HepG2 (cell line): Measurements from ENCODE around the gene SETD1B. TPM values are rescaled to one million over a fixed set of nuclear protein-coding genes. Genes with fewer than 3 reads are reported as not detected.

Experiments used
- ATF6 ChIP-seq: sonication (generic); formaldehyde crosslinking; conservative IDR thresholded peaks from 2 replicates; pipeline ENCODE4 v1.4.0; 2020; ENCODE audit warnings: missing genetic modification reagents
- CEBPG ChIP-seq: IDR thresholded peaks from 2 replicates; pipeline ENCODE4 v1.6.1; 2016
- HDAC1 ChIP-seq: sonication (generic); formaldehyde crosslinking; IDR thresholded peaks from 2 replicates; pipeline ENCODE4 v1.5.1; 2020; ENCODE audit warnings: mild to moderate bottlenecking, missing genetic modification reagents
- HDAC6 ChIP-seq: fragments of 200-600 bp; sonication (generic); IDR thresholded peaks from 2 replicates; pipeline ENCODE4 v1.7.0; 2017; ENCODE audit warnings: mild to moderate bottlenecking, antibody characterized with exemption, low read length, low read depth
- HNRNPK ChIP-seq: fragments of 200-400 bp; formaldehyde crosslinking; IDR thresholded peaks from 2 replicates; pipeline ENCODE4 v1.6.1; 2018; ENCODE audit warnings: low read length, low read depth, moderate library complexity, mild to moderate bottlenecking; ENCODE audit not compliant: poor library complexity, severe bottlenecking
- IKZF1 ChIP-seq: fragments of 450-650 bp; IDR thresholded peaks from 2 replicates; pipeline ENCODE4 v1.7.1; 2016
- KDM5A ChIP-seq: fragments of 200-600 bp; sonication (generic); IDR thresholded peaks from 2 replicates; pipeline ENCODE4 v1.7.0; 2018; ENCODE audit warnings: antibody characterized with exemption, mild to moderate bottlenecking, low read length, borderline replicate concordance
- LRRFIP1 ChIP-seq: sonication (generic); formaldehyde crosslinking; conservative IDR thresholded peaks from 2 replicates; pipeline ENCODE4 v1.4.0; 2020; ENCODE audit warnings: missing genetic modification reagents
- MAFG ChIP-seq: sonication (generic); formaldehyde crosslinking; IDR thresholded peaks from 2 replicates; pipeline ENCODE4 v1.5.1; 2020; ENCODE audit warnings: mild to moderate bottlenecking, missing genetic modification reagents
- NONO ChIP-seq, 2 experiments: fragments of 450-650 bp in 1 of 2; sonication (generic) in 1 of 2; formaldehyde crosslinking in 1 of 2; IDR thresholded peaks in 1 of 2; conservative IDR thresholded peaks in 1 of 2; 2 replicates each; pipeline versions ENCODE4 v1.6.1 to v1.8.0; 2017 to 2022; ENCODE audit warnings: mild to moderate bottlenecking in 1 of 2, missing genetic modification reagents in 1 of 2, moderate library complexity in 1 of 2
- PBX2 ChIP-seq: IDR thresholded peaks from 2 replicates; pipeline ENCODE4 v1.6.1; 2016; ENCODE audit warnings: control low read depth
- SNAPC2 ChIP-seq: sonication (generic); formaldehyde crosslinking; IDR thresholded peaks from 2 replicates; pipeline ENCODE4 v1.8.1; 2022; ENCODE audit warnings: mild to moderate bottlenecking, missing genetic modification reagents
- SOX5 ChIP-seq: IDR thresholded peaks from 2 replicates; pipeline ENCODE4 v1.6.1; 2016; ENCODE audit warnings: borderline replicate concordance
- THAP11 ChIP-seq: IDR thresholded peaks from 2 replicates; pipeline ENCODE4 v1.6.1; 2016; ENCODE audit warnings: missing biosample characterization, missing genetic modification reagents
- YEATS2 ChIP-seq: sonication (generic); formaldehyde crosslinking; IDR thresholded peaks from 2 replicates; pipeline ENCODE4 v1.4.0; 2020; ENCODE audit warnings: missing genetic modification reagents, borderline replicate concordance
- YEATS4 ChIP-seq: sonication (generic); formaldehyde crosslinking; IDR thresholded peaks from 2 replicates; pipeline ENCODE4 v1.4.0; 2020; ENCODE audit warnings: missing genetic modification reagents, borderline replicate concordance
- ZNF256 ChIP-seq: sonication (generic); formaldehyde crosslinking; conservative IDR thresholded peaks from 2 replicates; pipeline ENCODE4 v1.4.0; 2020; ENCODE audit warnings: missing genetic modification reagents
- ZNF33A ChIP-seq: sonication (generic); formaldehyde crosslinking; IDR thresholded peaks from 2 replicates; pipeline ENCODE4 v1.5.1; 2020; ENCODE audit warnings: missing genetic modification reagents, mild to moderate bottlenecking, moderate library complexity, borderline replicate concordance
- ZNF530 ChIP-seq: sonication (generic); formaldehyde crosslinking; IDR thresholded peaks from 2 replicates; pipeline ENCODE4 v1.5.0; 2020; ENCODE audit warnings: low read depth, mild to moderate bottlenecking, missing genetic modification reagents
- ZNF570 ChIP-seq: sonication (generic); formaldehyde crosslinking; IDR thresholded peaks from 2 replicates; pipeline ENCODE4 v1.4.0; 2020; ENCODE audit warnings: mild to moderate bottlenecking, missing genetic modification reagents, borderline replicate concordance
- ZNF672 ChIP-seq: sonication (generic); formaldehyde crosslinking; IDR thresholded peaks from 2 replicates; pipeline ENCODE4 v1.8.1; 2022; ENCODE audit warnings: missing genetic modification reagents
- polyA plus RNA-seq, 8 experiments: library from polyadenylated mRNA; depleted of rRNA in 3 of 8; stranded (reverse) in 7 of 8; unstranded in 1 of 8; fragments of >200 nt; fragmentation: Illumina TruSeq in 4 of 8; extraction: Trizol in 4 of 8; gene quantifications; 2 replicates each; pipeline versions ENCODE4 v1.2.1 to v1.2.3, GENCODE V29; 2011 to 2016; ENCODE audit warnings: low read depth in 4 of 8, missing spikeins in 1 of 8, mixed read lengths in 1 of 8; ENCODE audit not compliant: insufficient read depth in 1 of 8
- total RNA-seq, 5 experiments: library from RNA; depleted of rRNA; stranded (reverse); fragments of >200 nt; fragmentation: Illumina TruSeq; extraction: Trizol; gene quantifications; 2 replicates each; pipeline ENCODE4 v1.2.3, GENCODE V29; 2016; ENCODE audit warnings: low read depth in 1 of 5

The SETD1B gene
- total and polyA plus RNA-seq, 2 of the 13 experiments (the other 11 are each of a cell fraction or from before 2014, with no cell fraction given) = 1.1 to 1.4 TPM

GRCh38 chr12:121776190-121777098, 27.4 kb upstream of the SETD1B start (continued):
- no peak for TF ChIP-seq NONO (IDR thresholded peaks at IDR 0.05)
- TF ChIP-seq NONO (CRISPR knock-in tag; conservative IDR thresholded peaks at IDR 0.05) = 0 out of 2 replicates have a peak, but pooled peaks have one; percentile 42
- no peak for TF ChIP-seq ZNF570
- no peak for TF ChIP-seq THAP11
- no peak for TF ChIP-seq SOX5
- no peak for TF ChIP-seq SNAPC2
- TF ChIP-seq HDAC1 (CRISPR knock-in tag) = no peak
- TF ChIP-seq ZNF33A = no peak
- TF ChIP-seq ZNF672 = no peak
- no peak for TF ChIP-seq ZNF530 (CRISPR knock-in tag)
- no peak for TF ChIP-seq LRRFIP1 (CRISPR knock-in tag)
- no peak for TF ChIP-seq HNRNPK
- no peak for TF ChIP-seq YEATS4 (CRISPR knock-in tag)
- TF ChIP-seq PBX2 (CRISPR knock-in tag) = no peak
- no peak for TF ChIP-seq HDAC6
- TF ChIP-seq CEBPG (CRISPR knock-in tag) = no peak
- TF ChIP-seq ATF6 = no peak
- TF ChIP-seq KDM5A = no peak
- no peak for TF ChIP-seq ZNF256
- no peak for TF ChIP-seq MAFG (CRISPR knock-in tag)
- no peak for TF ChIP-seq YEATS2 (CRISPR knock-in tag)
- TF ChIP-seq IKZF1 = no peak
